ENCODE results near the gene CFAP141. TPM values are rescaled to one million over a fixed set of nuclear protein-coding genes. Genes with fewer than 3 reads are reported as not detected.

The CFAP141 gene
- total RNA-seq, result not detected in 2 replicates

GRCh38 chr1:154206196-154206595 is at the start of gene CFAP141:
TSS of gene CFAP141 (minus strand) at chr1:154206333. CDS start at chr1:154206307, 26 bp downstream.

GRCh38 chr1:154220071-154220969 is 14.2 kb upstream of the CFAP141 start, which contains the start of gene UBAP2L:
TSS of gene UBAP2L (plus strand) at chr1:154220955. CDS start at chr1:154225124, 4,169 bp downstream.

GRCh38 chr1:154191990-154192461 is 14.1 kb downstream of the CFAP141 start, which contains the start of gene TPM3:
TSS of gene TPM3 (minus strand) at chr1:154192100. CDS start at chr1:154192018, 82 bp downstream.

GRCh38 chr1:154154534-154155191 is 51.5 kb downstream of the CFAP141 start, which contains the start of gene NUP210L:
TSS of gene NUP210L (minus strand) at chr1:154155073.

Other genes starting within 250 kb of the CFAP141 start
- gene CRTC2, start 247.7 kb downstream of the CFAP141 start, total RNA-seq, result 3.2 and 3.3 TPM in 2 replicates
- gene SLC39A1, start 242.8 kb downstream of the CFAP141 start, total RNA-seq, result 107 and 131 TPM in 2 replicates
- gene CREB3L4, start 238.4 kb downstream of the CFAP141 start, total RNA-seq, result 6.6 and 7.0 TPM in 2 replicates
- 80.6 and 85.5 TPM in 2 replicates for gene JTB, start 228.7 kb downstream of the CFAP141 start, total RNA-seq
- gene RAB13, start 220.0 kb downstream of the CFAP141 start, total RNA-seq, result 71.4 and 84.1 TPM in 2 replicates
- 1,857 and 2,280 TPM in 2 replicates for gene RPS27, start 215.6 kb downstream of the CFAP141 start, total RNA-seq
- gene NUP210L, start 51.3 kb downstream of the CFAP141 start, total RNA-seq, result 0.11 and 0.17 TPM in 2 replicates
- 347 and 394 TPM in 2 replicates for gene TPM3, start 14.2 kb downstream of the CFAP141 start, total RNA-seq
- 39.9 and 54.1 TPM in 2 replicates for gene UBAP2L, start 14.6 kb upstream of the CFAP141 start, total RNA-seq
- 70.4 and 76.0 TPM in 2 replicates for gene HAX1, start 66.3 kb upstream of the CFAP141 start, total RNA-seq
- gene AQP10, start 114.8 kb upstream of the CFAP141 start, total RNA-seq, result not detected in 2 replicates
- gene ATP8B2, start 119.2 kb upstream of the CFAP141 start, total RNA-seq, result 37.4 and 44.0 TPM in 2 replicates
- 12.4 and 15.9 TPM in 2 replicates for gene IL6R, start 199.0 kb upstream of the CFAP141 start, total RNA-seq